ENCODE measurements around the gene RBMS3.
A peak's percentile ranks its signal among the peaks of the same experiment; 100 is the strongest.

Gene RBMS3

GRCh38 chr3:29757054-29757777 lies 476.3 kb downstream of the RBMS3 start:
- no peak overlapping the region for H4K91ac ChIP-seq (ENCODE audit: low read depth, low read length)
- H3K79me2 ChIP-seq (ENCODE audit: control insufficient read depth, insufficient read depth, low read length, poor library complexity), result no peaks in the 10 kb centered on the region
- H3K14ac ChIP-seq (ENCODE audit: low read length), result no peak overlapping the region
- no peak overlapping the region for H4K12ac ChIP-seq (ENCODE audit: low read depth, low read length)
- no peak overlapping the region for H3K18ac ChIP-seq (ENCODE audit: low read length)
- H4K8ac ChIP-seq (ENCODE audit: low read depth, low read length), result no peak overlapping the region
- no peak overlapping the region for H2AFZ ChIP-seq (ENCODE audit: insufficient read depth, low read length, poor library complexity)
- H3K9me3 ChIP-seq (ENCODE audit: insufficient read depth, low read depth, low read length), result no peaks in the 10 kb centered on the region
- peaks cover 2% of the 10 kb centered on the region for H3K79me1 ChIP-seq (ENCODE audit: low read length)
- no peak overlapping the region for H3K27ac ChIP-seq (ENCODE audit: low read depth, low read length)
- H3K23ac ChIP-seq (ENCODE audit: low read length), result no peak overlapping the region
- no peak overlapping the region for H3K4me3 ChIP-seq (ENCODE audit: low read depth, low read length)
- no peak overlapping the region for H3K9ac ChIP-seq (ENCODE audit: low read length)
- DNase-seq, result peak in 1 of 2 donors; percentile 45
- no peaks in the 10 kb centered on the region for H3K27me3 ChIP-seq (ENCODE audit: insufficient read depth, low read length)
- no peak overlapping the region for H3K4me2 ChIP-seq (ENCODE audit: low read length)
- H2BK120ac ChIP-seq (ENCODE audit: insufficient read depth, low read length, poor library complexity), result no peak overlapping the region
- no peak overlapping the region for H2BK12ac ChIP-seq (ENCODE audit: low read length)
- no peak overlapping the region for H3K4ac ChIP-seq (ENCODE audit: low read depth, low read length)
- peaks cover 2 to 6% of the 10 kb centered on the region in 2 experiments for H3K4me1 ChIP-seq (ENCODE audit: control insufficient read depth in 1 of 2, insufficient read depth in 2 of 2, low read length in 2 of 2)
- no peak overlapping the region for H2BK5ac ChIP-seq (ENCODE audit: low read depth, low read length, poor library complexity)
- no peak overlapping the region for H2AK5ac ChIP-seq (ENCODE audit: low read length)
- H3K36me3 ChIP-seq (ENCODE audit: control insufficient read depth in 1 of 2, insufficient read depth in 2 of 2, low read length in 2 of 2), result peaks cover 0 to 2% of the 10 kb centered on the region in 2 experiments
- no CpG with 5 or more reads among the region's 1 CpG for WGBS (ENCODE audit: extremely low coverage, insufficient coverage, insufficient read length)

- Histone ChIP-seq H3K9ac (ENCODE audit: low read length) (no peak overlapping the region), H3K4me2 (ENCODE audit: low read length) (no peak overlapping the region), H3K79me1 (ENCODE audit: low read length) (peaks cover 2% of the 10 kb centered on the region), H2BK120ac (ENCODE audit: insufficient read depth, low read length, poor library complexity) (no peak overlapping the region), H2BK5ac (ENCODE audit: low read depth, low read length, poor library complexity) (no peak overlapping the region), H3K23ac (ENCODE audit: low read length) (no peak overlapping the region), H3K4me3 (ENCODE audit: low read depth, low read length) (no peak overlapping the region), H4K91ac (ENCODE audit: low read depth, low read length) (no peak overlapping the region), H2AK5ac (ENCODE audit: low read length) (no peak overlapping the region), H3K4me1 (ENCODE audit: control insufficient read depth in 1 of 2, insufficient read depth in 2 of 2, low read length in 2 of 2) (peaks cover 2 to 6% of the 10 kb centered on the region in 2 experiments), H4K12ac (ENCODE audit: low read depth, low read length) (no peak overlapping the region), H3K18ac (ENCODE audit: low read length) (no peak overlapping the region), H3K9me3 (ENCODE audit: insufficient read depth, low read depth, low read length) (no peaks in the 10 kb centered on the region), H3K79me2 (ENCODE audit: control insufficient read depth, insufficient read depth, low read length, poor library complexity) (no peaks in the 10 kb centered on the region), H2AFZ (ENCODE audit: insufficient read depth, low read length, poor library complexity) (no peak overlapping the region), H2BK12ac (ENCODE audit: low read length) (no peak overlapping the region), H3K27ac (ENCODE audit: low read depth, low read length) (no peak overlapping the region), H3K36me3 (ENCODE audit: control insufficient read depth in 1 of 2, insufficient read depth in 2 of 2, low read length in 2 of 2) (peaks cover 0 to 2% of the 10 kb centered on the region in 2 experiments), H3K4ac (ENCODE audit: low read depth, low read length) (no peak overlapping the region), H4K8ac (ENCODE audit: low read depth, low read length) (no peak overlapping the region), H3K14ac (ENCODE audit: low read length) (no peak overlapping the region), H3K27me3 (ENCODE audit: insufficient read depth, low read length) (no peaks in the 10 kb centered on the region)
- no peak for DNase-seq
These were observed 477.2 kb downstream of the RBMS3 start for GRCh38 chr3:29758108-29758433.

- no peaks in the 10 kb centered on the region for H3K27me3 ChIP-seq (ENCODE audit: insufficient read depth, low read length)
- no peak overlapping the region for H2BK5ac ChIP-seq (ENCODE audit: low read depth, low read length, poor library complexity)
- H2BK12ac ChIP-seq (ENCODE audit: low read length), result no peak overlapping the region
- no peak overlapping the region for H3K14ac ChIP-seq (ENCODE audit: low read length)
- WGBS (ENCODE audit: extremely low coverage, insufficient coverage, insufficient read length), result no CpG with 5 or more reads among the region's 7 CpGs
- no peaks in the 10 kb centered on the region for H3K36me3 ChIP-seq (ENCODE audit: control insufficient read depth in 1 of 2, insufficient read depth in 2 of 2, low read length in 2 of 2)
- H3K4me2 ChIP-seq (ENCODE audit: low read length), result no peak overlapping the region
- H4K12ac ChIP-seq (ENCODE audit: low read depth, low read length), result no peak overlapping the region
- no peak overlapping the region for H3K27ac ChIP-seq (ENCODE audit: low read depth, low read length)
- no peak overlapping the region for H4K91ac ChIP-seq (ENCODE audit: low read depth, low read length)
- no peaks in the 10 kb centered on the region for H3K9me3 ChIP-seq (ENCODE audit: insufficient read depth, low read depth, low read length)
- no peak overlapping the region for H3K23ac ChIP-seq (ENCODE audit: low read length)
- H2BK120ac ChIP-seq (ENCODE audit: insufficient read depth, low read length, poor library complexity), result no peak overlapping the region
- H3K79me2 ChIP-seq (ENCODE audit: control insufficient read depth, insufficient read depth, low read length, poor library complexity), result no peaks in the 10 kb centered on the region
- no peak overlapping the region for H3K4ac ChIP-seq (ENCODE audit: low read depth, low read length)
- H4K8ac ChIP-seq (ENCODE audit: low read depth, low read length), result no peak overlapping the region
- no peak overlapping the region for H3K4me3 ChIP-seq (ENCODE audit: low read depth, low read length)
- no peak overlapping the region for H2AFZ ChIP-seq (ENCODE audit: insufficient read depth, low read length, poor library complexity)
- H3K79me1 ChIP-seq (ENCODE audit: low read length), result no peaks in the 10 kb centered on the region
- no peak overlapping the region for H3K9ac ChIP-seq (ENCODE audit: low read length)
- H2AK5ac ChIP-seq (ENCODE audit: low read length), result no peak overlapping the region
- DNase-seq, result peak in 1 of 2 donors; percentile 14
- H3K4me1 ChIP-seq (ENCODE audit: control insufficient read depth in 1 of 2, insufficient read depth in 2 of 2, low read length in 2 of 2), result peaks cover 2 to 6% of the 10 kb centered on the region in 2 experiments
- no peak overlapping the region for H3K18ac ChIP-seq (ENCODE audit: low read length)
These were observed 477.8 kb downstream of the RBMS3 start for GRCh38 chr3:29758434-29759322.

GRCh38 chr3:29759411-29760225 lies 478.7 kb downstream of the RBMS3 start:
- no peak overlapping the region for H2AK5ac ChIP-seq (ENCODE audit: low read length)
- peak overlapping the region; percentile 64 for H2BK12ac ChIP-seq (ENCODE audit: low read length)
- no peak for DNase-seq
- no peak overlapping the region for H3K18ac ChIP-seq (ENCODE audit: low read length)
- H3K4me2 ChIP-seq (ENCODE audit: low read length), result no peak overlapping the region
- peak overlapping the region; percentile 23 for H3K27ac ChIP-seq (ENCODE audit: low read depth, low read length)
- H3K9ac ChIP-seq (ENCODE audit: low read length), result no peak overlapping the region
- no peaks in the 10 kb centered on the region for H3K9me3 ChIP-seq (ENCODE audit: insufficient read depth, low read depth, low read length)
- no peaks in the 10 kb centered on the region for H3K79me2 ChIP-seq (ENCODE audit: control insufficient read depth, insufficient read depth, low read length, poor library complexity)
- H3K79me1 ChIP-seq (ENCODE audit: low read length), result no peaks in the 10 kb centered on the region
- H4K8ac ChIP-seq (ENCODE audit: low read depth, low read length), result no peak overlapping the region
- peak overlapping the region; percentile 61 for H3K14ac ChIP-seq (ENCODE audit: low read length)
- H3K23ac ChIP-seq (ENCODE audit: low read length), result no peak overlapping the region
- H3K4me1 ChIP-seq (ENCODE audit: control insufficient read depth in 1 of 2, insufficient read depth in 2 of 2, low read length in 2 of 2), result peaks cover 2 to 6% of the 10 kb centered on the region in 2 experiments
- no peaks in the 10 kb centered on the region for H3K36me3 ChIP-seq (ENCODE audit: control insufficient read depth in 1 of 2, insufficient read depth in 2 of 2, low read length in 2 of 2)
- WGBS (ENCODE audit: extremely low coverage, insufficient coverage, insufficient read length), result no CpG with 5 or more reads among the region's 9 CpGs
- no peak overlapping the region for H3K4ac ChIP-seq (ENCODE audit: low read depth, low read length)
- no peak overlapping the region for H3K4me3 ChIP-seq (ENCODE audit: low read depth, low read length)
- no peak overlapping the region for H2BK120ac ChIP-seq (ENCODE audit: insufficient read depth, low read length, poor library complexity)
- no peak overlapping the region for H2AFZ ChIP-seq (ENCODE audit: insufficient read depth, low read length, poor library complexity)
- peak overlapping the region; percentile 31 for H2BK5ac ChIP-seq (ENCODE audit: low read depth, low read length, poor library complexity)
- H3K27me3 ChIP-seq (ENCODE audit: insufficient read depth, low read length), result no peaks in the 10 kb centered on the region
- H4K12ac ChIP-seq (ENCODE audit: low read depth, low read length), result no peak overlapping the region
- H4K91ac ChIP-seq (ENCODE audit: low read depth, low read length), result no peak overlapping the region
